ENCODE measurements around the gene RIOK3.

RIOK3 gene

GRCh38 chr18:23523429-23524212 lies 70.5 kb downstream of the RIOK3 start:
- no peak for TF ChIP-seq ZNF274 (IDR thresholded peaks at IDR 0.05; ENCODE audit: low read depth, low read length)
- no peak overlapping the region for H3K4me3 ChIP-seq (ENCODE audit: low read length)

- H3K4me3 ChIP-seq (ENCODE audit: low read length): no peak overlapping the region
- TF ChIP-seq ZNF274 (IDR thresholded peaks at IDR 0.05; ENCODE audit: low read depth, low read length): no peak
Observed at GRCh38 chr18:23524213-23524707, 71.2 kb downstream of the RIOK3 start.

- H3K4me3 ChIP-seq (ENCODE audit: low read length): no peak overlapping the region
- no peak for TF ChIP-seq ZNF274 (IDR thresholded peaks at IDR 0.05; ENCODE audit: low read depth, low read length)
Observed at GRCh38 chr18:23526501-23527063, 73.5 kb downstream of the RIOK3 start.

GRCh38 chr18:23528580-23529472 lies 75.7 kb downstream of the RIOK3 start:
- TF ChIP-seq ZNF274 (IDR thresholded peaks at IDR 0.05; ENCODE audit: low read depth, low read length): no peak

GRCh38 chr18:23529604-23530003 lies 76.5 kb downstream of the RIOK3 start:
- no peak for TF ChIP-seq ZNF274 (IDR thresholded peaks at IDR 0.05; ENCODE audit: low read depth, low read length)
- no peak overlapping the region for H3K4me3 ChIP-seq (ENCODE audit: low read length)

More at GRCh38 chr18:23528580-23529472, 75.7 kb downstream of the RIOK3 start:
- no peak overlapping the region for H3K4me3 ChIP-seq (ENCODE audit: low read length)

GRCh38 chr18:23530195-23530594 lies 77.1 kb downstream of the RIOK3 start:
- H3K4me3 ChIP-seq (ENCODE audit: low read length): no peak overlapping the region
- no peak for TF ChIP-seq ZNF274 (IDR thresholded peaks at IDR 0.05; ENCODE audit: low read depth, low read length)

- H3K4me3 ChIP-seq (ENCODE audit: low read length): no peak overlapping the region
- no peak for TF ChIP-seq ZNF274 (IDR thresholded peaks at IDR 0.05; ENCODE audit: low read depth, low read length)
Observed at GRCh38 chr18:23531912-23532311, 78.8 kb downstream of the RIOK3 start.

Measured in GM08714 (cell line).